ENCODE data around the gene MICAL3. TPM values are rescaled to one million over a fixed set of nuclear protein-coding genes. Genes with fewer than 3 reads are reported as not detected.

Gene MICAL3
- total and polyA plus RNA-seq, 9 of the 15 experiments (the other 6 are each of a cell fraction or from before 2014, with no cell fraction given) = 0.53 to 32.1 (median 12.3) TPM

DNA sequence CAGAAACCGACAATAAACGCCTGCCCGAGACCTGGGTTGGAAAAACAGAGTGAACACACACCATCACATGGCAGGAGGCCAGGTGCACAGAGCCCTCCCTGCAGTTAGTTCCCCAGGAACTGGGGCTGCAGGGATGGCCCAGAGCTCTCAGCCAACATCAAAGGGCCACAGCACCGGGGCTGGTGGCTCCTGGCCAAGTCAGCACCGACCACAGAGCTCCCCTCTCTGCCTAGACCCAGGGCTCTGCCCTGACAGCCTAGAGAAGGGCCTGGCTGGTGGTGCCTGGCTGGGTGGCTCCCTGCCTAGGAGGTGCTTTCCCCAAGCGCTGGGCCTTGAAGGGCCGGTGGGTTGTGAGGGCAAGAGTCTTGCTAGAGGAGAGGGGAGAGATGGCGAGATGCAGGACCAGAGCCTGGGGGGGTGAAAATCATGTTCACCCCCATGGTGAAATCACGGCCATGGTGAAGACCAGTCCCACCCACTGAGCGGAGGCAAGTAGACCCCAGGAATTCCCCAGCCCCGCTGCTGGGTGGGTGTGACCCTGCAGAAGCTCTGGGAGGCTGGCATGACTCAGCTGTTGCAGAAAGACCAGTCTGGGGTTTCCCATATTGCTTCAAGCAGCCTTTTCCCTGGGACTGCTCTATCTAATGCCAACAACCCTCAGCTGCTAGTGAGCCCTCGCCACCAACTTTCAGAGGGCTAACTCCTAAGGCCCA lies 242.9 kb downstream of the MICAL3 start:
- Histone ChIP-seq H3K79me2 (ENCODE audit: control insufficient read depth, insufficient read depth, low read length) (no peaks in the 10 kb centered on the region), H3K27me3 (ENCODE audit: control insufficient read depth in 2 of 2, insufficient read depth in 2 of 2, low read length in 2 of 2) (no peaks in the 10 kb centered on the region; a peak in 1 of 5 replicates), H3K9me1 (ENCODE audit: control insufficient read depth, insufficient read depth, low read length) (peaks cover 3% of the 10 kb centered on the region), H3K36me3 (ENCODE audit: control insufficient read depth, insufficient read depth, low read length) (no peaks in the 10 kb centered on the region), H4K20me1 (replicated peaks; ENCODE audit: control insufficient read depth, insufficient read depth, low read length) (peaks cover under 1% of the 10 kb centered on the region; the same call in 1 of the 2 replicates), H3K9me3 (replicated peaks; ENCODE audit: control insufficient read depth, insufficient read depth, low read depth, low read length) (no peaks in the 10 kb centered on the region), H3K4me2 (ENCODE audit: insufficient read depth, low read length) (no peak overlapping the region), H3K27ac (ENCODE audit: extremely low read depth, low read depth, low read length) (no peak overlapping the region), H2AFZ (ENCODE audit: low read depth, low read length) (no peak overlapping the region), H3K4me1 (replicated peaks in 1 of 2; ENCODE audit: control insufficient read depth in 2 of 2, insufficient read depth in 2 of 2, low read length in 2 of 2) (peaks cover 26 to 68% of the 10 kb centered on the region in 2 experiments; a peak in 4 of 5 replicates), H3K9ac (ENCODE audit: insufficient read depth in 1 of 2, low read depth in 2 of 2, low read length in 2 of 2) (peak overlapping the region in 1 of 2 experiments; percentile 33; a peak in 1 of 4 replicates), H3K4me3 (no peak overlapping the region)
- DNase-seq (ENCODE audit: extremely low read depth in 1 of 4, low spot score in 3 of 4) (peak in 1 of 4 experiments; percentile 35), ATAC-seq (no peak), FAIRE-seq (no peak)
- in situ Hi-C loops (cut with MboI) (no loop called here), intact Hi-C loops (cut with micrococcal nuclease) (no loop called here)
- CTCF ChIA-PET (ENCODE audit: low intra/inter-chr PET ratio) = no interaction called here
- 39% methylated on average over 10 of the region's 12 CpGs for WGBS (ENCODE audit: insufficient coverage, low coverage, missing lambda C conversion rate)
- POLR2A ChIA-PET = interaction anchor here (0.6 to 1.2 kb wide), 3 partner anchors 8 to 1641 kb away, joined by 4 to 7 read pairs (median 5); no protein-coding TSS in a partner anchor
- BruUV-seq (replicated peaks) = no TSS peak
- TF ChIP-seq POU5F1 (IDR thresholded peaks at IDR 0.05; ENCODE audit: borderline replicate concordance, low read depth, low read length, partially characterized antibody) = no peak
- no peak for TF ChIP-seq TCF7 (IDR thresholded peaks at IDR 0.05; ENCODE audit: borderline replicate concordance)
- TF ChIP-seq, protein P1, sequence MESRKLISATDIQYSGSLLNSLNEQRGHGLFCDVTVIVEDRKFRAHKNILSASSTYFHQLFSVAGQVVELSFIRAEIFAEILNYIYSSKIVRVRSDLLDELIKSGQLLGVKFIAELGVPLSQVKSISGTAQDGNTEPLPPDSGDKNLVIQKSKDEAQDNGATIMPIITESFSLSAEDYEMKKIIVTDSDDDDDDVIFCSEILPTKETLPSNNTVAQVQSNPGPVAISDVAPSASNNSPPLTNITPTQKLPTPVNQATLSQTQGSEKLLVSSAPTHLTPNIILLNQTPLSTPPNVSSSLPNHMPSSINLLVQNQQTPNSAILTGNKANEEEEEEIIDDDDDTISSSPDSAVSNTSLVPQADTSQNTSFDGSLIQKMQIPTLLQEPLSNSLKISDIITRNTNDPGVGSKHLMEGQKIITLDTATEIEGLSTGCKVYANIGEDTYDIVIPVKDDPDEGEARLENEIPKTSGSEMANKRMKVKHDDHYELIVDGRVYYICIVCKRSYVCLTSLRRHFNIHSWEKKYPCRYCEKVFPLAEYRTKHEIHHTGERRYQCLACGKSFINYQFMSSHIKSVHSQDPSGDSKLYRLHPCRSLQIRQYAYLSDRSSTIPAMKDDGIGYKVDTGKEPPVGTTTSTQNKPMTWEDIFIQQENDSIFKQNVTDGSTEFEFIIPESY (CRISPR knock-in tag; IDR thresholded peaks at IDR 0.05) = no peak
- peak; percentile 83 for TF ChIP-seq NFIC (IDR thresholded peaks at IDR 0.05)
- no peak for TF ChIP-seq HSF4 (CRISPR knock-in tag; IDR thresholded peaks at IDR 0.05; ENCODE audit: borderline replicate concordance)
- peak; percentile 61 for TF ChIP-seq MAFG (tag; conservative IDR thresholded peaks at IDR 0.05)
- TF ChIP-seq MXI1 (IDR thresholded peaks at IDR 0.05; ENCODE audit: low read depth, low read length) = no peak
- peak; percentile 56; the same call in 1 of the 2 replicates for TF ChIP-seq NFE2 (IDR thresholded peaks at IDR 0.05; ENCODE audit: low read depth)
- no peak for TF ChIP-seq MIER1 (IDR thresholded peaks at IDR 0.05; ENCODE audit: low read depth)
- TF ChIP-seq ZNF561 (CRISPR knock-in tag; conservative IDR thresholded peaks at IDR 0.05) = no peak
- TF ChIP-seq ZNF316 (IDR thresholded peaks at IDR 0.05) = peak; percentile 55
- TF ChIP-seq MEIS2 (IDR thresholded peaks at IDR 0.05; ENCODE audit: partially characterized antibody) = no peak
- TF ChIP-seq POLR3A (IDR thresholded peaks at IDR 0.05; ENCODE audit: borderline replicate concordance, extremely low read depth, insufficient read depth, insufficient read length) = no peak
- no peak for TF ChIP-seq MXD1 (CRISPR knock-in tag; IDR thresholded peaks at IDR 0.05; ENCODE audit: borderline replicate concordance, poor library complexity, severe bottlenecking)
- TF ChIP-seq JUND (IDR thresholded peaks at IDR 0.05; ENCODE audit: borderline replicate concordance, low read depth, low read length) = no peak
- TF ChIP-seq JUND (tag; IDR thresholded peaks at IDR 0.05; ENCODE audit: borderline replicate concordance, low read depth, low read length) = no peak
- no peak for TF ChIP-seq XRCC3 (IDR thresholded peaks at IDR 0.05)
- TF ChIP-seq SPI1 (IDR thresholded peaks at IDR 0.05; ENCODE audit: borderline replicate concordance, low read depth, low read length) = no peak
- no peak for TF ChIP-seq XRCC5 (IDR thresholded peaks at IDR 0.05; ENCODE audit: low read depth, low read length)

Measured in K562 (cell line).